Suprapubic skin (tissue), 4 donors: ENCODE measurements around the gene SEMA5B.

Experiments
- CTCF ChIP-seq, 2 donors: fragments of 200-600 bp in 1 of 2; fragments of 450-650 bp in 1 of 2; sonication (generic) in 1 of 2; IDR thresholded peaks; one replicate each; pipeline ENCODE4 v1.5.1; 2016 to 2019; ENCODE audit warnings: antibody characterized with exemption in 2 of 2, mild to moderate bottlenecking in 1 of 2, moderate library complexity in 1 of 2
- EP300 ChIP-seq: sonication (generic); formaldehyde crosslinking; IDR thresholded peaks from one replicate; pipeline ENCODE4 v1.6.1; 2017; ENCODE audit warnings: antibody characterized with exemption
- POLR2A ChIP-seq, 2 donors: fragments of 450-650 bp; IDR thresholded peaks; one replicate each; pipeline ENCODE4 v1.6.1; 2017; ENCODE audit warnings: antibody characterized with exemption in 2 of 2, mild to moderate bottlenecking in 2 of 2, moderate library complexity in 2 of 2
- POLR2AphosphoS5 ChIP-seq, 3 donors: sonication (generic); formaldehyde crosslinking; IDR thresholded peaks; one replicate each; pipeline ENCODE4 v1.6.1; 2017; ENCODE audit warnings: antibody characterized with exemption in 3 of 3

GRCh38 chr3:122993124-122993978, 34.2 kb downstream of the SEMA5B start:
- TF ChIP-seq POLR2A (IDR thresholded peaks at IDR 0.05) (no peak), EP300 (no peak), CTCF (IDR thresholded peaks at IDR 0.05) (no peak), POLR2AphosphoS5 (IDR thresholded peaks at IDR 0.05) (no peak)
